GM23338 (cell line): Measurements from ENCODE around the gene BDH1. TPM values are rescaled to one million over a fixed set of nuclear protein-coding genes. Genes with fewer than 3 reads are reported as not detected.

Experiments used
- ATAC-seq: fragments of 200-7000 bp; cut with Tn5 transposase; 3 replicates; pipeline ENCODE4 v1.9.1; 2020
- DNase-seq: peaks from one replicate; pipeline ENCODE4 v3.0.0-alpha.2; 2015; ENCODE audit warnings: low spot score
- H2AFZ ChIP-seq: fragments of 200-600 bp; sonication (generic); 2 replicates; pipeline ENCODE4 v1.8.0; 2016; ENCODE audit warnings: antibody characterized with exemption, mild to moderate bottlenecking, moderate library complexity
- H3F3A ChIP-seq: fragments of 200-600 bp; sonication (generic); replicated peaks from 2 replicates; pipeline ENCODE4 v1.8.0; 2017; ENCODE audit warnings: antibody characterized with exemption, mixed run types, low read depth
- H3K27ac ChIP-seq: fragments of 200-600 bp; sonication (generic); 2 replicates; pipeline ENCODE4 v1.6.1; 2016; ENCODE audit warnings: low read depth
- H3K27me3 ChIP-seq: fragments of 200-600 bp; sonication (generic); 2 replicates; pipeline ENCODE4 v1.8.0; 2016; ENCODE audit warnings: mild to moderate bottlenecking, mixed run types, moderate library complexity; ENCODE audit not compliant: insufficient read depth
- H3K36me3 ChIP-seq: fragments of 200-600 bp; sonication (generic); 2 replicates; pipeline ENCODE4 v1.8.0; 2016; ENCODE audit warnings: mild to moderate bottlenecking; ENCODE audit not compliant: insufficient read depth
- H3K4me1 ChIP-seq: fragments of 200-600 bp; sonication (generic); 2 replicates; pipeline ENCODE4 v1.8.0; 2016; ENCODE audit warnings: mild to moderate bottlenecking, moderate library complexity; ENCODE audit not compliant: insufficient read depth
- H3K4me2 ChIP-seq: fragments of 200-600 bp; sonication (generic); 2 replicates; pipeline ENCODE4 v1.7.1; 2017; ENCODE audit warnings: mixed run types
- H3K4me3 ChIP-seq: fragments of 200-600 bp; sonication (generic); 2 replicates; pipeline ENCODE4 v1.6.1; 2016; ENCODE audit warnings: mixed run types
- H3K79me2 ChIP-seq: fragments of 200-600 bp; sonication (generic); replicated peaks from 2 replicates; pipeline ENCODE4 v1.8.0; 2017; ENCODE audit warnings: mild to moderate bottlenecking; ENCODE audit not compliant: insufficient read depth
- H3K9me2 ChIP-seq: fragments of 200-600 bp; sonication (generic); 2 replicates; pipeline ENCODE4 v1.8.0; 2017; ENCODE audit not compliant: insufficient read depth
- H4K20me1 ChIP-seq: fragments of 200-600 bp; sonication (generic); replicated peaks from 2 replicates; pipeline ENCODE4 v1.8.0; 2017; ENCODE audit warnings: mild to moderate bottlenecking; ENCODE audit not compliant: insufficient read depth
- H3K27ac Mint-ChIP-seq: 2 replicates; pipeline ENCODE4 v1.8.0; 2020; ENCODE audit warnings: inconsistent platforms, mild to moderate bottlenecking, moderate library complexity, mixed read lengths
- H3K27me3 Mint-ChIP-seq: 3 replicates; pipeline ENCODE4 v1.8.0; 2022; ENCODE audit warnings: low read depth, mild to moderate bottlenecking, moderate library complexity, mixed read lengths, inconsistent platforms; ENCODE audit not compliant: insufficient read depth, poor library complexity
- H3K36me3 Mint-ChIP-seq: 3 replicates; pipeline ENCODE4 v1.8.0; 2021; ENCODE audit warnings: low read depth, mild to moderate bottlenecking, inconsistent platforms, moderate library complexity, mixed read lengths
- H3K4me1 Mint-ChIP-seq: 3 replicates; pipeline ENCODE4 v1.8.0; 2020; ENCODE audit warnings: mild to moderate bottlenecking, inconsistent platforms, mixed read lengths
- H3K4me3 Mint-ChIP-seq: 3 replicates; pipeline ENCODE4 v1.8.0; 2021; ENCODE audit warnings: moderate library complexity, mild to moderate bottlenecking, inconsistent platforms, mixed read lengths
- H3K9me3 Mint-ChIP-seq: 3 replicates; pipeline ENCODE4 v1.8.0; 2020; ENCODE audit warnings: moderate library complexity, mild to moderate bottlenecking, inconsistent platforms, mixed read lengths
- CREB1 ChIP-seq: fragments of 250-450 bp; sonication (Bioruptor Pico); IDR thresholded peaks from 2 replicates; pipeline ENCODE4 v1.5.0; 2020; ENCODE audit warnings: low read depth, mild to moderate bottlenecking, moderate library complexity
- POLR2AphosphoS5 ChIP-seq: IDR thresholded peaks from 2 replicates; pipeline ENCODE4 v1.6.1; 2016; ENCODE audit warnings: antibody characterized with exemption, low read depth
- STAT1 ChIP-seq: IDR thresholded peaks from one replicate; pipeline ENCODE4 v1.6.1; 2016; ENCODE audit warnings: antibody characterized with exemption; ENCODE audit not compliant: unreplicated experiment
- ZNF114 ChIP-seq: fragments of 250-450 bp; sonication (Bioruptor Pico); IDR thresholded peaks from 2 replicates; pipeline ENCODE4 v1.5.0; 2020; ENCODE audit warnings: mild to moderate bottlenecking, moderate library complexity
- ZNF331 ChIP-seq: fragments of 250-450 bp; sonication (Bioruptor Pico); IDR thresholded peaks from 2 replicates; pipeline ENCODE4 v1.5.0; 2020; ENCODE audit warnings: low read depth, mild to moderate bottlenecking, moderate library complexity
- polyA plus RNA-seq: library from polyadenylated mRNA; unstranded; fragments of >200 nt; fragmentation: Nextera tagmentation; extraction: Ambion mirVana; gene quantifications from 2 replicates; pipeline ENCODE4 v1.2.1, GENCODE V29; 2016
- total RNA-seq: library from RNA; depleted of rRNA; stranded (reverse); fragments of >200 nt; shearing (Covaris generic); gene quantifications from 2 replicates; pipeline ENCODE4 v1.2.3, GENCODE V29; 2014
- TF ChIP-seq, protein P1 (sequence below): fragments of 250-450 bp; sonication (Bioruptor Pico); IDR thresholded peaks from 2 replicates; pipeline ENCODE4 v1.5.0; 2020; ENCODE audit warnings: mild to moderate bottlenecking, moderate library complexity
- TF ChIP-seq, protein P2 (sequence below): IDR thresholded peaks from one replicate; pipeline ENCODE4 v1.6.1; 2018; ENCODE audit warnings: antibody characterized with exemption; ENCODE audit not compliant: unreplicated experiment

BDH1 gene
- total and polyA plus RNA-seq, 2 experiments from 2014 or later: 18.1 to 19.3 TPM

DNA sequence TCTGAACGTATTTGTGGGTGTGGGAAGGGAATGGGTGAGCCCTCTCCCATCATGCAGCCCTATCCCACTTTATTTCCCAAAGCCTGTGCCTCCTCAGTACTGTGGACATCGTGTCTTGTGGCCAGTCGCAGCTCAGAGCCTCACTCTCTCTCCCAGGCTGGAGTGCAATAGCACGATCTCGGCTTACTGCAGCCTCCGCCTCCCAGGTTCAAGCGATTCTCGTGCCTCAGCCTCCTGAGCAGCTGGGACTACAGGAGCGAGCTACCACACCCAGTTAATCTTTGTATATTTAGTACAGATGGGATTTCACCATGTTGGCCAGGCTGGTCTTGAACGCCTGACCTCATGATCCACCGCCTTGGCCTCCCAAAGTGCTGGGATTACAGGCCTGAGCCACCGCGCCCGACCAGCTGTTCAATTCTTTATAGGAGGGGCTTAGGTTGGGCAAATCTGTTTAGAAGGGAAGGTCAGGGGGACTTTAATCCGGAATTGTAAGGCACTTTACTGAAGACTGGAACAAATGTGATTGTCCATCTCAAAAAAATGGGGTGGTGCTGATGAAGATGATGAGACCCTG, 42.7 kb upstream of the BDH1 start (continued):
- TF ChIP-seq ZNF114 (no peak), ZNF331 (CRISPR knock-in tag) (no peak), CREB1 (CRISPR knock-in tag) (no peak)
- TF ChIP-seq, protein P1, sequence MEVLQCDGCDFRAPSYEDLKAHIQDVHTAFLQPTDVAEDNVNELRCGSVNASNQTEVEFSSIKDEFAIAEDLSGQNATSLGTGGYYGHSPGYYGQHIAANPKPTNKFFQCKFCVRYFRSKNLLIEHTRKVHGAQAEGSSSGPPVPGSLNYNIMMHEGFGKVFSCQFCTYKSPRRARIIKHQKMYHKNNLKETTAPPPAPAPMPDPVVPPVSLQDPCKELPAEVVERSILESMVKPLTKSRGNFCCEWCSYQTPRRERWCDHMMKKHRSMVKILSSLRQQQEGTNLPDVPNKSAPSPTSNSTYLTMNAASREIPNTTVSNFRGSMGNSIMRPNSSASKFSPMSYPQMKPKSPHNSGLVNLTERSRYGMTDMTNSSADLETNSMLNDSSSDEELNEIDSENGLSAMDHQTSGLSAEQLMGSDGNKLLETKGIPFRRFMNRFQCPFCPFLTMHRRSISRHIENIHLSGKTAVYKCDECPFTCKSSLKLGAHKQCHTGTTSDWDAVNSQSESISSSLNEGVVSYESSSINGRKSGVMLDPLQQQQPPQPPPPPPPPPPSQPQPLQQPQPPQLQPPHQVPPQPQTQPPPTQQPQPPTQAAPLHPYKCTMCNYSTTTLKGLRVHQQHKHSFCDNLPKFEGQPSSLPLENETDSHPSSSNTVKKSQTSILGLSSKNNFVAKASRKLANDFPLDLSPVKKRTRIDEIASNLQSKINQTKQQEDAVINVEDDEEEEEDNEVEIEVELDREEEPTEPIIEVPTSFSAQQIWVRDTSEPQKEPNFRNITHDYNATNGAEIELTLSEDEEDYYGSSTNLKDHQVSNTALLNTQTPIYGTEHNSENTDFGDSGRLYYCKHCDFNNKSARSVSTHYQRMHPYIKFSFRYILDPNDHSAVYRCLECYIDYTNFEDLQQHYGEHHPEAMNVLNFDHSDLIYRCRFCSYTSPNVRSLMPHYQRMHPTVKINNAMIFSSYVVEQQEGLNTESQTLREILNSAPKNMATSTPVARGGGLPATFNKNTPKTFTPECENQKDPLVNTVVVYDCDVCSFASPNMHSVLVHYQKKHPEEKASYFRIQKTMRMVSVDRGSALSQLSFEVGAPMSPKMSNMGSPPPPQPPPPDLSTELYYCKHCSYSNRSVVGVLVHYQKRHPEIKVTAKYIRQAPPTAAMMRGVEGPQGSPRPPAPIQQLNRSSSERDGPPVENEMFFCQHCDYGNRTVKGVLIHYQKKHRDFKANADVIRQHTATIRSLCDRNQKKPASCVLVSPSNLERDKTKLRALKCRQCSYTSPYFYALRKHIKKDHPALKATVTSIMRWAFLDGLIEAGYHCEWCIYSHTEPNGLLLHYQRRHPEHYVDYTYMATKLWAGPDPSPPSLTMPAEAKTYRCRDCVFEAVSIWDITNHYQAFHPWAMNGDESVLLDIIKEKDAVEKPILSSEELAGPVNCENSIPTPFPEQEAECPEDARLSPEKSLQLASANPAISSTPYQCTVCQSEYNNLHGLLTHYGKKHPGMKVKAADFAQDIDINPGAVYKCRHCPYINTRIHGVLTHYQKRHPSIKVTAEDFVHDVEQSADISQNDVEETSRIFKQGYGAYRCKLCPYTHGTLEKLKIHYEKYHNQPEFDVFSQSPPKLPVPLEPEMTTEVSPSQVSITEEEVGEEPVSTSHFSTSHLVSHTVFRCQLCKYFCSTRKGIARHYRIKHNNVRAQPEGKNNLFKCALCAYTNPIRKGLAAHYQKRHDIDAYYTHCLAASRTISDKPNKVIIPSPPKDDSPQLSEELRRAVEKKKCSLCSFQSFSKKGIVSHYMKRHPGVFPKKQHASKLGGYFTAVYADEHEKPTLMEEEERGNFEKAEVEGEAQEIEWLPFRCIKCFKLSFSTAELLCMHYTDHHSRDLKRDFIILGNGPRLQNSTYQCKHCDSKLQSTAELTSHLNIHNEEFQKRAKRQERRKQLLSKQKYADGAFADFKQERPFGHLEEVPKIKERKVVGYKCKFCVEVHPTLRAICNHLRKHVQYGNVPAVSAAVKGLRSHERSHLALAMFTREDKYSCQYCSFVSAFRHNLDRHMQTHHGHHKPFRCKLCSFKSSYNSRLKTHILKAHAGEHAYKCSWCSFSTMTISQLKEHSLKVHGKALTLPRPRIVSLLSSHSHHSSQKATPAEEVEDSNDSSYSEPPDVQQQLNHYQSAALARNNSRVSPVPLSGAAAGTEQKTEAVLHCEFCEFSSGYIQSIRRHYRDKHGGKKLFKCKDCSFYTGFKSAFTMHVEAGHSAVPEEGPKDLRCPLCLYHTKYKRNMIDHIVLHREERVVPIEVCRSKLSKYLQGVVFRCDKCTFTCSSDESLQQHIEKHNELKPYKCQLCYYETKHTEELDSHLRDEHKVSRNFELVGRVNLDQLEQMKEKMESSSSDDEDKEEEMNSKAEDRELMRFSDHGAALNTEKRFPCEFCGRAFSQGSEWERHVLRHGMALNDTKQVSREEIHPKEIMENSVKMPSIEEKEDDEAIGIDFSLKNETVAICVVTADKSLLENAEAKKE: no peak

DNA sequence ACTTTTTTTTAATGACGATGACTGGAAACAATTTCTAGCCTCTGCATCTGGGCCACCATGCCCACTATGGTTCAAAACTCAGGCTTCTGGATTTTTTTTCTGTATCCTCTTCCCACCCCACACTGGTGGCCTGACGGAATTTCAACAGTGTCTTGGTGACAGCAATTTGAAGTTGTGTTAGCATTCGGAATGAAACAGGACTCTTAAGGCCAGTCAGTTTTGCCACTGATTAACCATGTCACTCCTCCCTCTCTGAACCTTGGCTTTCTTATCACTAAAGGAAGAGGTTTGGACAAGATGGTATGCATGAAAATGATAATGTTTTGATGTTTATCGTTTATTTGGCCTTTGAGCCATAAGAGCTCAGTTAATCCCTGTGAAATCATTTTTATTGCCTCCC, 41.6 kb upstream of the BDH1 start:
- Histone ChIP-seq H3K9me2 (no peaks in the 10 kb centered on the region), H3K79me2 (no peaks in the 10 kb centered on the region), H3K27ac (no peak overlapping the region), H3K4me2 (no peak overlapping the region), H3F3A (no peaks in the 10 kb centered on the region), H3K36me3 (no peaks in the 10 kb centered on the region), H4K20me1 (no peaks in the 10 kb centered on the region), H2AFZ (no peak overlapping the region), H3K4me3 (no peak overlapping the region), H3K27me3 (no peaks in the 10 kb centered on the region), H3K4me1 (peaks cover 4% of the 10 kb centered on the region)
- H3K27ac Mint-ChIP-seq: no peak overlapping the region
- no peak for DNase-seq
- H3K4me3 Mint-ChIP-seq: no peak overlapping the region
- TF ChIP-seq STAT1: no peak
- TF ChIP-seq ZNF331 (CRISPR knock-in tag): no peak
- TF ChIP-seq, protein P2, sequence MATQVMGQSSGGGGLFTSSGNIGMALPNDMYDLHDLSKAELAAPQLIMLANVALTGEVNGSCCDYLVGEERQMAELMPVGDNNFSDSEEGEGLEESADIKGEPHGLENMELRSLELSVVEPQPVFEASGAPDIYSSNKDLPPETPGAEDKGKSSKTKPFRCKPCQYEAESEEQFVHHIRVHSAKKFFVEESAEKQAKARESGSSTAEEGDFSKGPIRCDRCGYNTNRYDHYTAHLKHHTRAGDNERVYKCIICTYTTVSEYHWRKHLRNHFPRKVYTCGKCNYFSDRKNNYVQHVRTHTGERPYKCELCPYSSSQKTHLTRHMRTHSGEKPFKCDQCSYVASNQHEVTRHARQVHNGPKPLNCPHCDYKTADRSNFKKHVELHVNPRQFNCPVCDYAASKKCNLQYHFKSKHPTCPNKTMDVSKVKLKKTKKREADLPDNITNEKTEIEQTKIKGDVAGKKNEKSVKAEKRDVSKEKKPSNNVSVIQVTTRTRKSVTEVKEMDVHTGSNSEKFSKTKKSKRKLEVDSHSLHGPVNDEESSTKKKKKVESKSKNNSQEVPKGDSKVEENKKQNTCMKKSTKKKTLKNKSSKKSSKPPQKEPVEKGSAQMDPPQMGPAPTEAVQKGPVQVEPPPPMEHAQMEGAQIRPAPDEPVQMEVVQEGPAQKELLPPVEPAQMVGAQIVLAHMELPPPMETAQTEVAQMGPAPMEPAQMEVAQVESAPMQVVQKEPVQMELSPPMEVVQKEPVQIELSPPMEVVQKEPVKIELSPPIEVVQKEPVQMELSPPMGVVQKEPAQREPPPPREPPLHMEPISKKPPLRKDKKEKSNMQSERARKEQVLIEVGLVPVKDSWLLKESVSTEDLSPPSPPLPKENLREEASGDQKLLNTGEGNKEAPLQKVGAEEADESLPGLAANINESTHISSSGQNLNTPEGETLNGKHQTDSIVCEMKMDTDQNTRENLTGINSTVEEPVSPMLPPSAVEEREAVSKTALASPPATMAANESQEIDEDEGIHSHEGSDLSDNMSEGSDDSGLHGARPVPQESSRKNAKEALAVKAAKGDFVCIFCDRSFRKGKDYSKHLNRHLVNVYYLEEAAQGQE: no peak
- no peak for TF ChIP-seq POLR2AphosphoS5
- H3K9me3 Mint-ChIP-seq: no peaks in the 10 kb centered on the region
- no peak for ATAC-seq
- peaks cover 5% of the 10 kb centered on the region for H3K36me3 Mint-ChIP-seq
- H3K4me1 Mint-ChIP-seq: peaks cover 19% of the 10 kb centered on the region
- peaks cover 12% of the 10 kb centered on the region for H3K27me3 Mint-ChIP-seq
